Stromal cell of bone marrow (primary cell): Measurements from ENCODE around the gene LSAMP.

Source experiments
- DNase-seq: peaks from one replicate; pipeline ENCODE4 v3.0.0-alpha.2; 2012; ENCODE audit warnings: low read depth

Gene LSAMP

GRCh38 chr3:115836944-115837343 lies 608.3 kb downstream of the LSAMP start:
- peak; percentile 8 for DNase-seq

- no peak for DNase-seq
Observed at GRCh38 chr3:115835946-115836345, 609.3 kb downstream of the LSAMP start.

- peak; percentile 77 for DNase-seq
Observed at GRCh38 chr3:115834068-115834467, 611.2 kb downstream of the LSAMP start.

DNA sequence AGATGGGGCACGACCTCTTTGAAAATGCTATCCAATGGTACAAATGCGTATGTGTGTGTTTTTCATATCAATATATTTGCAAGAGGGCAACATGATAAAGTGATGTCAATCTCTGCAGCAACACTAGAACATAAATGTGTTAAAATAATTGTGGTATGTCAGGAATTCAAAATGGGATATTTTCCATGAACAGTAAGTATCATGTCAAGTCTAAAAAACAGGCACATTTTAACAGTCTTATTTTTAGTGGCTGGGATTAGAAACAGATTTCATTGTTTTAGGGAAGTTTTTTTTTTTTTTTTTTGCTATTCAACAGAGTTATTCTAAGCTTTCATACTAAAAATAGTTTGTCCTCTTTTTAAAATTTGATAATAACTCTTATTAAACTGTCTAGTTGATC lies 612.2 kb downstream of the LSAMP start:
- no peak for DNase-seq

- no peak for DNase-seq
Observed at GRCh38 chr3:115832265-115832664, 613.0 kb downstream of the LSAMP start.

DNA sequence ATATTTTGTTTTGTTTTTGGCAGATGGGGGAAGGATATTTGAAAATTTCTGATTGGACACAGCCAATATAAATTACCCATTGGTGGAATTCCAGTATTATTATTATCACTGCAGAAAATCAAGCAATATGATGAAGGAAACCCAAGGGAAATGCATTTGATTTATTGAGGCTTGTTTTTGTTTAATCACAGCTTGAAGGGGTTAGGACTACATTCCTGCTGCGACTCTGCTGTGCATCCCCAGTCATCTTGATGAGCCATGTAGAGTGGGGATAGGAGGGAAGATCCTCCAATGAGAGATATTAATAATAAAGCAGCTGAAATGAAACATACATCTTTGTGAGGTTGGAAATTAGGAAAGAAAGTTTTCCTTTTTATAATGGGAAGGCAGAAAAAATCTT lies 613.4 kb downstream of the LSAMP start:
- DNase-seq: no peak

GRCh38 chr3:115830764-115831395 lies 614.4 kb downstream of the LSAMP start:
- no peak for DNase-seq

GRCh38 chr3:115828401-115828800 lies 616.9 kb downstream of the LSAMP start:
- no peak for DNase-seq

DNA sequence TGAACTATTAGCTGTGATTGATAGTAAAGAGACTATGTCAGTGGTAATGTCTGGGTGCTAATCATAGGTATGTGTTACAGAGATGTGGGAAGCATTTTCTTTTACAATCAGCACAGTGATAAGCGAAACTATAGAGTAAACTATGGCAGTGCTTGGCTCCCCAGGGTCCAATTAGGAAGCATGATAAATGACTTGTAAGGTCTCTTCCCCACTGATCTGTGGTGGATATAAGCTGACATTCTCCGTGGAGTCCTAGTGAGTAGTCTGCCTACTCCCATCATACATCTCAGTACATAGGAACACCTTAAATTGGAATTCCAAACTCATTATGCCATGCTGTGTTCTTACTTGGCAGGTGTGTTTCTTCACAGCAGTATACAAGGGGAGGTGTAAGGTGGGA lies 617.8 kb downstream of the LSAMP start:
- DNase-seq: no peak

DNA sequence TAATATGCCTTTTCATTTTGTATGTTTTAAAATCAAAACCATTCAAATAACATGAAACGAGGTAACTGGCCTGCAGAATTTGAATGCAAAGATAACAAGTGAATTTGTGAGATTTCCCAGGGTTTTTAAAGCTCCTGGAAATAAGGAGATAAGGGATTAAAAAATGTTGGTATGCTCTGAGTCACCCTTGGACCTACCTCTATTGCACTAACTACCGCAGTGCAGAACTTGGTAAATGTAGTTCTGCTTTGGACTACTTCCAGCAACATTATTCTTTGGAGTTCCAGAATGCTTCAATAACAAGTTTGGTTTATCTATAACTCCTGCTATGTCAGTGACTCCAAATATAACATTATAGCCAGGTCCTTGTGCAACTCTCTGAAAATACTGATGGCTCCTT lies 620.2 kb downstream of the LSAMP start:
- DNase-seq: no peak

GRCh38 chr3:115823083-115823482 lies 622.2 kb downstream of the LSAMP start:
- no peak for DNase-seq

DNA sequence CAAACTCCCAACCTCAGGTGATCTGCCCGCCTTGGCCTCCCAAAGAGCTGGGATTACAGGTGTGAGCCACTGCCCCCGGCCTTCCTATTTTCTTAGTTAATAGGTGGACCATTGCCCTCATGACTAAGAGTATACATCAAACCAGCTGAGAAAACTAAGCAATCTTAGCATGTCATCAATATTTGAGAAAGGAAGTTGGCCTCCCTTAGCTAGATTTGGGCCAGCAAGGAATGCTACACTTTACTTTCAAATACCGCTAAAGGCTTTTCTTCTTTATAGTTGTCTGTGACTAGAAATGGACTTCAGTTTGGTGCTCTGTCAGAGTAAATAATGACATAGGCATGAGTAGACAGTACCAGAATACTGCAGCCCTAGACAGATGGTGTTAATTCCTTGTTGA lies 622.7 kb downstream of the LSAMP start:
- no peak for DNase-seq

DNA sequence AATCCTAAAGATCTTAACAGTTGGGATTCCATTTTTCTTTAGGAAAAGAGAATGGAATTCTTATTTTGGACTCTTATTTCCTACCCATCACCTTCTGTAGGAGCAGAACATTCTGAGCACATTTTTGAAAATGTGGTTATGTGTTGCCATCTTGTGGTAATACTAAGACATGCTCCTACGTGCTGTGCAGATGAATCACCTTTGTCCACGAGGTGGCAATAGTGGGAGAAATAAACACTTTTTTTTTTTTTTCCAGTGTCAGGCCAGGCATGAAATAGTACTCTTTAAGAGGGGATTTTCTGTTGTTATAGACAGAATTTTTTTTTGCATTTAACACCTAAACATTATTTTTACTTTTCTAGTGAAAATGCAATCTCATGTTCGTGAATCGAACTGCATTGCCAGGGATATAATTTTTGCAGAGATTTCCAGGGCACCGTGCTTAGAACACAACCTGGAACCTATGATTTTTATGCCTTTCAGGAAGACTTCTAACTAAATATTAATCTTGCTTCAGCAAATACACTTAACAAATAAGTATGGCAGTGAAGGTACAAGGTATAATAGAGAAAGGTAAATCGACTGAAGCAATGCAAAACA lies 625.4 kb downstream of the LSAMP start:
- DNase-seq: peak; percentile 77

DNA sequence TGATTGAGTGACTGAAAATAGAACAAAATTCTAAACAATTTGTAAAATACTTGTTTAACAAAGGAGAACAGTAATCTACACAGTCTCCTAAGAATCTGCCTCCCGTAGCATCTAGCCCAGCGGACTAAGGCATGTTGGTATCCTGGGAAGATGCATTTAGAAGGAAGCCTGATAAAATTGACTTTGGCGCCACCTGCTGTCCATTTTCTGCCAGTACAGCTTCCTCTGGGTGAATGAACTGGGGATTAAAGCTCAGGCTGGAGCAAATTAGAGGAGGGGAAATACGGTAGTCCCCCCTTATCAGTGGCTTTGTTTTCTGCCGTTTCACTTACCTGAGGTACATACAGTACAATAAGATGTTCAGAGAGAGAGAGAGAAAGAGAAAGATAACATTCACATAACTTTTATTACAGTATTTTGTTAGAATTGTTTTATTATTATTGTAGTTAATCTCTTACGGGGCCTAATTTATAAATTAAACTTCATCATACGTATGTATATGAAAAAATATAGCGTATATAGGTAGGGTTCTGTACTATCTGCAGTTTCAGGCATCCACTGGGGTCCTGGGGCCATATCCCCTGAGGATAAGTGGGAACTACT lies 630.4 kb downstream of the LSAMP start:
- peak; percentile 65 for DNase-seq

DNA sequence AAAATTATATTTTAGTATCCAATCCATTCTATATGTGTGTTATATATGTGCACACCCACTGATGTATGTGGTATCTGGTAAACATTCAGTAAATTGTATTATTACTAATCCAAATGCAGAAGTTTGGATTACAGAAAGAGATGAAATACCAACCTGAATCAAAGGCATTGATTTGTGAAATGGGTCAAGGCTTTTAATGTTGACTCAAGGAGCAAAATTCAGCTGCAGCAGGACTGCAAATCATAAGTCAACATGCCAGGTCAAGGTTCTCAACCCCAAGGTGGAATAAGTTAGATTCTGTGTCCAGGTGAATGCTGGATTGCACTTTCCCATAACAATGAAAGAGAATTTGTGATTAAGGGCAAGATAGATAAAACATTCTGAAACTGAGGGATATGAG lies 631.3 kb downstream of the LSAMP start:
- no peak for DNase-seq

DNA sequence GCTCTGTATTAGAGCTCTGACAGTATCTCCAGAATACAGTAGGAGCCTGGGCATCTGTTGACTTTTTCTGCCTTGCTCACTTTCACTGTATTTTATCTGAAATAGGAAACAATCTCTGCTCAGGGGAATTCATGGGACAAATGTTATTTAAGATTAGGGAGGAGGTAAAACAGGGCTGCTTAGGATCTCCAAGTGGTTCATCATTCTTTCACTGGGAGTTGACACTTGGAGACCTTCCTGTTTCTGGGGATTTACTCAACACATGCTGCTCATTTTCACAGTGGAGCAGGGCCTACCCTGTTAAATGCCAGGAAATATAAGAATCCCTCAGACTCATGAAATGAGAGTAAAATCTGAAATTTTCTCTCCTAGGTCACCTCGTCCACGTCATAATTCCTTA lies 636.5 kb downstream of the LSAMP start:
- no peak for DNase-seq

GRCh38 chr3:115808244-115808643 lies 637.0 kb downstream of the LSAMP start:
- no peak for DNase-seq

DNA sequence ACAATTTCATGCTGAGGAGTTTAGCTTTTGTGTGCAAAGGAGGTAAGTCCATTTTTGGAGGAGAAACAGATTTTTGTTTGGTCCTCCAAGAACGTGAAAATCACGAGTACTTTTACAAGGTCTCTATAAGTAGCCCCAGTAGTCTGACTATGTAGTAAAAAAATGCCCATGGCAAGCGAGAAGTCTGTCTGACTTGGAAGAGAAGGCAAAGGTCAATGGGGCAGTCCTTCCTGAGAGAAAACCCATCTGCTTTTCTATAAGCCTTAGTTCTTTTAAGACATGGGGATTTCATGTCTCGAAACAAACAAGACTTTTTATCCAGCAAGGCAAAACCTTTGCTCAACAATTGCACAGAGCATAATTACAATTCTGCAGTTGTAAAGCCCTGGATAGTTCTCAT lies 638.8 kb downstream of the LSAMP start:
- DNase-seq: no peak

DNA sequence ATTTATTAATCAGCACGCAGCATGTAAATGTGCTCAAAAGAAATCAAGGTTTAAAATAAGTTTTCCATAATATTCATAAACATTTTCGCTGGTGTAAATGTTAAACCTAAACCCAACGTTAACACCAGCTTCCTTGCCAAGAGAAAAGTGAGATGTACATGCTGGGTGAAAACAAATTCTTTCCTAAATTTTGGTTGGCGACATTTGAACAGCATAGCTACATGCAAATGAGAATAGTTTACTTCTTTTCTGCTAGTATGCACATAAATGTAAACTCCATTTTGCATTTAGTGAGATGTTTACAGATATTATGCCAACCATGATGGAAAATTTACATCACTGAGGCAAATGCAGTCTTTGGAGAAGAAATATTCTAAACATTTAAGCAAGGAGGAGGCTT lies 639.8 kb downstream of the LSAMP start:
- DNase-seq: no peak

DNA sequence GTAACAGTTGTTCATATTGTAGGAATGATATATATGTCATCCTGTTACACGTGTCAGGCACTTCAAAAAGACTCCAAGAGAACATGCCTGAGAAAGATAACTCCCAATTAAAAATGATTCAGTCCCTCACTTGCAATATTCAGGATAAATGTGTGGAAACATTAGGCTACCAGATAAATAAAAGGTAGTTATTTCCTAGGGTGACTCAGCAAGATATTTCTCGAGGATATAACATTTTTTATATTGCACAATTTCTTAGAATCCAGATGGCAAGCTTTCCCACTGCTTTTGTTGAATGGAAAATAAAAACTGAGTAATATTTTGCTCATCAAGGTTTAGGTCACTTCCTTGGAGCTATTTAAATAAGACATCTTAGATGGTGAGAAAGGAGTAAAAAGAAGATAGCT lies 640.6 kb downstream of the LSAMP start:
- DNase-seq: peak; percentile 90

GRCh38 chr3:115804200-115804599 lies 641.1 kb downstream of the LSAMP start:
- DNase-seq: no peak

GRCh38 chr3:115803661-115804060 lies 641.6 kb downstream of the LSAMP start:
- DNase-seq: no peak

DNA sequence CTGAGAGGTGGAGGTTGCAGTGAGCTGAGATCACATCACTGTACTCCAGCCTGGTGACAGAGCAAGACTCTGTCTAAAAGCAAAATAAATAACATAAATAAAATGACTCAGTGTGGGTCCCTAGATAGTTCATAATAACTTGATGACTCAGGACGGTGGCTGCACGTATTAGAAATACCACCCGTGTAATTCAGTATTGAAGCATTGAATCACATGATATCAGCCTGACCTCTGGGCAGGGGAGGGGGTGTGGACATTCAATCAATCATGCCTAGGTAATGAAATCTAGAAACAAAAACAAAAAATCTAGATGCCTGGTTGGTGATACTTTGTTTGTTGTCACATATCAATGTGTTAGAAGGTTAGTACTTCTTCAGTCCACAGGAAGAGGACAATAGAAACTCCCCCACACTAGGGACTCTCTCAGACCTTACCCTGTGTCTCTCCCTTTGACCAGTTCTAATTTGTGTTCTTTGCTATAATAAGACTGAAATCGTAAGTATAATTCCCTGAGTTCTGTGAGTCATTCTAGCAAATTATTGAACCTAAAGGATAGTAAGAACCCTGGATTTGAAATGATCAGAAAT lies 644.7 kb downstream of the LSAMP start:
- DNase-seq: no peak
